Spleen (tissue), 7 donors: ENCODE measurements around the gene AARS2.

Experiments
- CTCF ChIP-seq, 11 experiments: fragments of 200-600 bp in 7 of 11; fragments of 450-650 bp in 4 of 11; sonication (generic) in 4 of 11; IDR thresholded peaks in 8 of 11; conservative IDR thresholded peaks in 3 of 11; 1 replicate in 7 of 11; 2 replicates in 4 of 11; pipeline versions ENCODE4 v1.4.0 to v1.8.0; 2016 to 2021; ENCODE audit warnings: antibody characterized with exemption in 11 of 11, inconsistent platforms in 4 of 11, mild to moderate bottlenecking in 1 of 11
- POLR2A ChIP-seq, 3 donors: fragments of 450-650 bp; IDR thresholded peaks; one replicate each; pipeline ENCODE4 v1.5.1; 2017; ENCODE audit warnings: antibody characterized with exemption in 3 of 3, mild to moderate bottlenecking in 1 of 3
- POLR2AphosphoS5 ChIP-seq, 3 donors: sonication (generic); formaldehyde crosslinking; IDR thresholded peaks; one replicate each; pipeline ENCODE4 v1.5.1; 2017; ENCODE audit warnings: antibody characterized with exemption in 3 of 3
- donor health status: DM: no; HTN: no; CAD: no; lungs with moderate emphysema.
- donor health status: DM: no; HTN: no; CAD: no.
- donor health status: DM: no; HTN: no; CAD: no.

GRCh38 chr6:44301782-44302564 lies 11.2 kb downstream of the AARS2 start:
- no peak for TF ChIP-seq POLR2AphosphoS5 (IDR thresholded peaks at IDR 0.05)
- no peak for TF ChIP-seq CTCF (IDR thresholded peaks at IDR 0.05 in 8 of 11, conservative IDR thresholded peaks at IDR 0.05 in 3 of 11)
- TF ChIP-seq POLR2A (IDR thresholded peaks at IDR 0.05): no peak
